Stimulated activated CD4-positive, alpha-beta T cell treated with anti-CD3 and anti-CD28 coated beads, Interleukin-12 subunit alpha, Interleukin-12 subunit beta, amount 100 ng/mL, for 48 hours (primary cell): ENCODE results near the gene AIMP2.
A peak's percentile ranks its signal among the peaks of the same experiment; 100 is the strongest.
"Not testable (repeated sequence)": the region's sequence is repeated elsewhere in the genome, so short reads cannot be mapped to it uniquely, and the experiment has no call there.

Experiments used
- DNase-seq, 3 donors: peaks; one replicate each; pipeline ENCODE4 v3.0.0-alpha.2; 2020; ENCODE audit warnings: low read depth in 2 of 3, low spot score in 1 of 3

Gene AIMP2

DNA sequence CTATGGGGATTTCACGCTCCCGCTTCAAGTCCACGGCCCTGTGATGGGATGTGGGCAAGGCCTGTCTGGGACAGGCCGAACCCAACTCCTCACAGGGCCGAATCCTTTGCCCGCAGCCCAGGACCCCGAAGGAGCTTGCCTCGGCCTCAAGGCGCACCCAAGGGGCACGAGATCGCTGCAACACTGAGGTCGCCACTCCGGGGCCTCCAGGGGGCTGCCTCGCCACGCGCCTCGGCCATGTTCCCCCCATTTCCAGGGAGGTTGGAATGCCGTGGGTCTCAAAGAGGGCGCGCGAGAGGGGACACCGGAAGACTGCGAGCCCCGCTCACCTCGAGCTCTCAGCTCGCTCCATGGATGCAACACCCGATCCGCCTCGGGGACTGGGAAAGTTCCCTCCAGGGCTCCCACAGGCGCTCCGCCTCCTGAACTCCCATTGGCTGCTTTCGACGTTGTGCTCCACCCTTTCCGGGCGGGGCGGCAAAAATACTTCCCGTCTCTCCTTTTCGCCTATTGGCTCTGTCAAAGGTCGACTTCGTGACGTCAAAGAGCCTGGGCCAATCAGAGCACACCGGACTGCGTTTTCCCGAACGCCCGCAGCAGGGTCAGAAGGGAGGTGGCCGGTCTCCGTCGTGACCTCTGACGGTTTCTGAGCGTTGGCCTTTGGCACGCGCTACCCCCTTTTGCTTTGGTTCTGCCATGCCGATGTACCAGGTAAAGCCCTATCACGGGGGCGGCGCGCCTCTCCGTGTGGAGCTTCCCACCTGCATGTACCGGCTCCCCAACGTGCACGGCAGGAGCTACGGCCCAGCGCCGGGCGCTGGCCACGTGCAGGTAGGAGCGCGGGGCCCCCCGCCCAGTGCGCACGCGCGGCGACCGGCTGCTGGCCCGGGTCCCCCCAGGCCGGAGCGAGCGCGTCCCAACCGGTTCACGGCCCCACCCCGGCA, at the start of gene AIMP2, which contains the start of gene PMS2:
Gene AIMP2, plus strand, starts transcription at position 605 of the 944 bp plus-strand sequence. Its CDS starts 92 bp downstream, at position 697.
Gene PMS2, minus strand, starts transcription at position 382 of the 944 bp plus-strand sequence. Its CDS starts 30 bp downstream, at position 352.
- peak; percentile 96 to 97 (median 96) for DNase-seq

GRCh38 chr7:5963205-5963604, 45.9 kb upstream of the AIMP2 start:
- not testable (repeated sequence) for DNase-seq

- not testable (repeated sequence) for DNase-seq
Measured at GRCh38 chr7:5963810-5964209, 45.3 kb upstream of the AIMP2 start.

DNA sequence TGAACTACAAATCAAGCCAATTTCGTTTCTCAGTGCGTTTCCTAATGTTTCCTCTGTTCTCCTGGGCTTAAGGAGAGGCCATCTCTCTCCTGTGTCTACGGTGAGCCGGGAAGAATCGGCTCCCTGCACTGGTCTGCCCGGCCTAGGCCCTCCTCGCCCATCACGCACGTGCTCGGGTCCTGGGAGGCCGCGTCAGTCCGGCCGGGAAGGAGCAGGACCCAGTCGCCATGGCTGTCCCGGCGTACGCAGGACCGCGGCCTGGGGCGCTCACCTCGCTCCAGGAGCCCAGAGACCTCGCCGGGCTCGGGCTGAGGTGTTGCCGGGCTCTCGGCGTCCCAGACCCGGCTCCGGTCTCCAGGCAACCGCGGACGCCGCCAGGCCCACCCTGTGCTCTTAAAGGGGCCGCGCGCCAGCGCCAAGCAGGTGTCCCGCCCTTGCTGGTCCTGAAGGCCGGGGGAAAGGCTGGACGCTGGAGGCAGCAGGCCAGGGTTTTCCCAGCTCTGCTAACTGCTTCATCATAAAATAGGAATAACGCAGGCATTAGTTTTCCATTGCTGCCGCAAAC, 38.6 kb upstream of the AIMP2 start, which contains the start of gene RSPH10B:
Gene RSPH10B, minus strand, starts transcription at position 343 of the 565 bp plus-strand sequence. CDS start 3,573 bp downstream, outside the sequence.
- not testable (repeated sequence) for DNase-seq

DNA sequence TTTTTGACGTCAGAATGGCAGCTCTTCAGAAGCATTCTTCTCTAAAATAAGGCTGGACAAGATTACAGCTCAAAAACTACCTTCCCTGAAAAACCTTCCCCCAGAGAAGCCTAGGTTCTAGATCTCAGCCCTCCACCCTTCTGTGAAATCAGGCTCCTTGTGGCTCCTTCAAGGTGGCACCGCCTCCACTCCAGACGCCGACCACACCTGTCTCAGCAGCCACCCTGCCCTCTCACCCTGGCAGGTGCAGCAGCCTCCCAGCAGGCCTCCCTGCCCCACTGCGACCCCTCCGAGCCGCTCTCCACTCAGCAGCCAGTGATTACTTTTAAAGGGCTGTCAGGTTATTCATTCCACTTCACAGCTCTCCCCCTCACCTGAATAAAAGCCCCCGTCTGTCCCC, 35.5 kb upstream of the AIMP2 start:
- DNase-seq, result not testable (repeated sequence)

DNA sequence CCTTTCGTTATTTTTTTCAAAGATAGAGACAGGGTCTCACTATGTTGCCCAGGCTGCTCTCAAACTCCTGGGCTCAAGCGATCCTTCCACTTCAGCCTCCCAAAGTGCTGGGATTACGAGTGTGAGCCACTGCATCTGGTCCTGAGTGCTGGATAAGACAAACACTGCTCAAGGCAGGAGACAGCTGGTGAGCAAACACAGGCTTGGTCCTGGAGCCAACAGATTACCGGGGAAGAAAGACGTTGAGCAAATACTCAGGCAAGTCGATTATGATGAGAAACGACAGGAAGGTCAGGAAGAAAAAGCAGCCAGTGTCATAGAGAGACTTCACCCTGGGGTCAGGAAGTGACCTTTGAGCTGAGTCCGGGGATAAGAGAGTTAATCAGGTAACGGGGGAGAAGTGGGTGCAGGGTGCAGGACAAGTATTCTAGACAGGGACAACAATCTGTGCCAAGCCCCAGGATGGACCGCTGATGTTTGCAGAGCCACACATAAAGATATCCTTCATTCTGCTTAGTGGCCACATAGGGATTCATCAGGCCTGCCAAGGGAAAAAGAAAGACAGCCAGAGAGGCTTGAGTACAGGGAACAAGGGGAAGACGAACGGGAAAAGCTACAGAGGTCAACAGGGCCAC, 29.3 kb upstream of the AIMP2 start:
- not testable (repeated sequence) for DNase-seq

DNA sequence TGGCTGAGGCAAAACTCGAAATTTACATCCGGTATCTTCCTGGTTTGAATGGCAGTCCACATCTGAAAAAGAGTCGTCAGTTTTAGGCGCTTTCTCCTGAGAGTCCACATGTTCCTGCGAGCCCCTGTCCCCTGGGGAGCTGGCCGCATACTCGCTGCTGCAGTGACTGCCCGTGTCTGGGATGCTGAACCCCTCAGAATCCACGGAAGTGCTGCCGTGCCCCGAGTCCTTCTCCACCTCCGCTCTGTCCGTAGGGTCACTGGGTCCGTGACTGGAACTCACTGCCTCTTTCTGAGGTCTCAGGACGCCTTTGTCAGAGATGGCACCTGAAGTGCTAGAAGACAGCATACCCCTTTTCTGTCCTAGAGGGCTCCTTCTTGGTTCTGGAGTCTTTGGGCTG, 22.0 kb upstream of the AIMP2 start:
- not testable (repeated sequence) for DNase-seq

- DNase-seq, result no peak
Measured at GRCh38 chr7:5997210-5997808, 11.8 kb upstream of the AIMP2 start.

DNA sequence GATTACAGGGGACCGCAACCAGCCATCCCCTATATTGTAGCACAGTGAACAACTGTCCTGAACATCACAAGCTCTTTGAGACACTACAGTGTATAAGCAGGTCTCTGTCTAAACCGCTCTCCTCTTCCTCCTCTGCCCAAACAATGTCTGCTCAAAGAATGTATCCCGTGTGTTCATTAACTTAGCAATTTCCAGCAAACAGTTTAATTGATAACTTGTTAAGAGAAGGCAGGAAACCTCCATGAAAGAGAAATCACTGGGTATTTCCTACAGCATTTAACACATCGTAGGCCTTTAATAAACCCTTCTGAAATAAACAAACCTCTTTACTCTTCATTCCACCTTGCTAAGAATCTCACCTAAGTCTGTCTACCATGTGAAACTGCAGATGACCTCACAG, 1.7 kb upstream of the AIMP2 start:
- DNase-seq, result no peak

DNA sequence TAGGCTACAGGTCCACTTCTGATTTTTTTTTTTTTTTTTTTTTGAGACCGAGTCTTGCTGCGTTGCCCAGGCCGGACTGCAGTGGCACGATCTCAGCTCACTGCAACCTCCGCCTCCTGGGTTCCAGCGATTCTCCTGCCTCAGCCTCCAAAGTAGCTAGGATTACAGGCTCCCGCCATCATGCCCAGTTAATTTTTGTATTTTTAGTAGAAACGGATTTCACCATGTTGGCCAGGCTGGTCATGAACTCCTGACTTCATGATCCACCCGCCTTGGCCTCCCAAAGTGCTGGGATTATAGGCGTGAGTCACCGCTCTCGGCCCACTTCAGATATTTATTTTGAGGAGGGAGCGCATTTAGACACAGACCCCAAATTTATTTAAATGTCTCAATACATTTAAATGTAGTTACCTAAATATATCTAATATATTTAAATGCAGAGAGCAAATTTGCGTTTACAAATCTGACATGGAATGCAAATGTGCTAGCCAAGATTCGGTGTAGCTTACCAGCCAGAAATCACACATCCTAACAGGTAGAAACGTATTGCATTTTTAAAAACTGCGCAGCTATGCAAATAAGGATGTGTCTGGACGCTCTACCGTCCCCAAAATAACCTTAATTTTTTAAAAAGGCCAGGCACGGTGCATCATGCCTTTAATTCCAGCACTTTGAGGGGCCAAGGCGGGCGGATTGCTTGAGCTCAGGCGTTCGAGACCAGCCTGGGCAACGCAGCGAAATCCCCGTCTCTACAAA, 1.1 kb upstream of the AIMP2 start:
- not testable (repeated sequence) for DNase-seq

DNA sequence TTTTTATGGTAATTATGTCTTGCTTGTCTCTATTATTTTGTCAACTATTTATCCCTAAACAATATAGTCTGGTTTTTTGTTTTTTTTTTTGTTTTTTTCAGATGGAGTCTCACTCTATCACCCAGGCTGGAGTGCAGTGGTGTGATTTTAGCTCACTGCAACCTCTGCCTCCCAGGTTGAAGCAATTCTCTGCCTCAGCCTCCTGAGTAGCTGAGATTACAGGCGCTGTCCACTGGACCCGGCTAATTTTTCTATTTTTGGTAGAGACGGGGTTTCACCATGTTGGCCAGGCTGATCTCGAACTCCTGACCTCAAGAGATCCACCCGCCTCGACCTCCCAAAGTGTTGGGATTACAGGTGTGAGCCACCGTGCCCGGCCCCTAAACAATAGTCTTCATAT, 1.3 kb downstream of the AIMP2 start:
- not testable (repeated sequence) for DNase-seq

DNA sequence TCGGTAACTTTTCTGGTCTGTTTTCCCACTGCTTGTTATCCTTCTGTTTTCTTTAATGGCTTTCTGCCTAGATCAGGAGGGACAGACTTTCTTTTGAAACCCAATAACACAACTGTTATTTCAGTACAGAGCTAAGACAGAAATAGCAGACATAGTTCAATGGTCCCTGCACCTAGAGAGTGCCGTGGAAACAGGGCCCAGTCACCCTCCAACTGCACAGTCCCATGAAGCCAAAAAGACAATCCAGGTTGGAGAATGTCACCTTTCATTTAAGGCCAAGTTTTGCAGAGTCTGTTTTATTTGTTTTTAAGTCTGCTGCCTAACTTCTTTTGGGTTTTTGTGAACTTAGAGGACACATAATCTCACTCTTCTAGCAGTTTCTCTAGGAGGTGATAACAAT, 2.5 kb downstream of the AIMP2 start:
- no peak for DNase-seq

- no peak for DNase-seq
Measured at GRCh38 chr7:6012355-6013104, 3.5 kb downstream of the AIMP2 start.

GRCh38 chr7:6015917-6016652, 7.0 kb downstream of the AIMP2 start:
- no peak for DNase-seq

GRCh38 chr7:6016653-6016966, 7.5 kb downstream of the AIMP2 start:
- no peak for DNase-seq

- DNase-seq, result no peak
Measured at GRCh38 chr7:6020371-6021286, 11.6 kb downstream of the AIMP2 start.

DNA sequence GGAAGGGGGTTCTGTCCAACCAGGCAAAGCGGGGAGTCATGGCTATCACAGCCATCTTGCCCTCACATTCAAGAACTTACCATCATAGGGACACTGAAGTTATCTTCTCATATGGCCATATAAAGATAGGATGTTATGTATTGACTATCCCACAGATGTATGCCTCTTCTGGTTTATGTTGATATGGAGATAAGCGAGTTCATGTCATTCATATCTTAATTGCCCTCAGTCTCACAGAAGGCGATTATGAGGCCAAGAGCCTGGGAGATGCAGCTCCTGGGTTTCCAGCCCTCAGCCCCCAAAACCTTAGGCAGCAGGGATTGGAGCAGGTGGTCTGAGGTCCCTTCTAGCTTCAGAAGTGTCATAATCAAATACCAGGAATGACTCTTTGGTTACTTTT, 13.6 kb downstream of the AIMP2 start:
- DNase-seq, result no peak

- no peak for DNase-seq
Measured at GRCh38 chr7:6023974-6024435, 14.9 kb downstream of the AIMP2 start.
